H9 (cell line): Measurements from ENCODE around the gene NEGR1. TPM values are rescaled to one million over a fixed set of nuclear protein-coding genes. Genes with fewer than 3 reads are reported as not detected.

Source experiments
- DNase-seq: peaks from one replicate; pipeline ENCODE4 v3.0.0-alpha.2; 2017
- H2AFZ ChIP-seq: one replicate; pipeline ENCODE4 v1.6.1; 2013; ENCODE audit warnings: mild to moderate bottlenecking, low read length, control low read depth, moderate library complexity
- H2AK5ac ChIP-seq: 2 replicates; pipeline ENCODE4 v1.6.1; 2013; ENCODE audit warnings: low read length, control low read depth, mixed read lengths; ENCODE audit not compliant: insufficient read length
- H2BK120ac ChIP-seq: one replicate; pipeline ENCODE4 v1.6.1; 2013; ENCODE audit warnings: low read depth, mild to moderate bottlenecking, low read length, control low read depth, inconsistent platforms; ENCODE audit not compliant: poor library complexity, severe bottlenecking
- H2BK12ac ChIP-seq: 2 replicates; pipeline ENCODE4 v1.6.1; 2013; ENCODE audit warnings: low read length, control low read depth, mixed read lengths, low read depth; ENCODE audit not compliant: insufficient read length
- H2BK15ac ChIP-seq: 2 replicates; pipeline ENCODE4 v1.6.1; 2013; ENCODE audit warnings: low read depth, low read length, control low read depth
- H2BK20ac ChIP-seq: one replicate; pipeline ENCODE4 v1.6.1; 2013; ENCODE audit warnings: low read depth, mild to moderate bottlenecking, low read length, control low read depth, inconsistent platforms; ENCODE audit not compliant: poor library complexity, severe bottlenecking
- H2BK5ac ChIP-seq: 2 replicates; pipeline ENCODE4 v1.6.1; 2013; ENCODE audit warnings: low read length, control low read depth, mixed read lengths; ENCODE audit not compliant: insufficient read length
- H3K14ac ChIP-seq: 2 replicates; pipeline ENCODE4 v1.6.1; 2013; ENCODE audit warnings: low read length, control low read depth; ENCODE audit not compliant: insufficient read depth
- H3K18ac ChIP-seq: 2 replicates; pipeline ENCODE4 v1.6.1; 2013; ENCODE audit warnings: low read depth, mild to moderate bottlenecking, mixed read lengths, low read length, control low read depth; ENCODE audit not compliant: insufficient read length
- H3K23ac ChIP-seq: 2 replicates; pipeline ENCODE4 v1.6.1; 2013; ENCODE audit warnings: low read length, control low read depth, mixed read lengths, low read depth; ENCODE audit not compliant: insufficient read length
- H3K23me2 ChIP-seq: 2 replicates; pipeline ENCODE4 v1.6.1; 2013; ENCODE audit warnings: low read depth, mild to moderate bottlenecking, mixed read lengths, low read length, control low read depth; ENCODE audit not compliant: insufficient read length, poor library complexity, severe bottlenecking
- H3K27ac ChIP-seq: 2 replicates; pipeline ENCODE4 v1.5.1; 2013; ENCODE audit warnings: low read length, control low read depth, mixed read lengths, low read depth; ENCODE audit not compliant: insufficient read length
- H3K27me3 ChIP-seq: 2 replicates; pipeline ENCODE4 v1.6.1; 2013; ENCODE audit warnings: low read length, control low read depth, inconsistent platforms; ENCODE audit not compliant: insufficient read depth
- H3K4ac ChIP-seq: 2 replicates; pipeline ENCODE4 v1.6.1; 2013; ENCODE audit warnings: low read depth, mild to moderate bottlenecking, control low read depth, inconsistent platforms, low read length, moderate library complexity
- H3K4me1 ChIP-seq: 2 replicates; pipeline ENCODE4 v1.6.1; 2013; ENCODE audit warnings: low read length, control low read depth, inconsistent platforms; ENCODE audit not compliant: insufficient read depth
- H3K4me2 ChIP-seq: 2 replicates; pipeline ENCODE4 v1.6.1; 2013; ENCODE audit warnings: low read length, control low read depth, mixed read lengths; ENCODE audit not compliant: insufficient read length, insufficient read depth
- H3K56ac ChIP-seq: 2 replicates; pipeline ENCODE4 v1.6.1; 2013; ENCODE audit warnings: low read depth, mild to moderate bottlenecking, mixed read lengths, low read length, control low read depth; ENCODE audit not compliant: insufficient read length
- H3K79me1 ChIP-seq: 2 replicates; pipeline ENCODE4 v1.6.1; 2013; ENCODE audit warnings: low read depth, mild to moderate bottlenecking, moderate library complexity, low read length, control low read depth, inconsistent platforms; ENCODE audit not compliant: insufficient read depth, poor library complexity, severe bottlenecking
- H3K79me2 ChIP-seq: 2 replicates; pipeline ENCODE4 v1.6.1; 2013; ENCODE audit warnings: low read length, control low read depth, inconsistent platforms; ENCODE audit not compliant: insufficient read depth
- H3K9ac ChIP-seq: 2 replicates; pipeline ENCODE4 v1.6.1; 2013; ENCODE audit warnings: low read length, control low read depth, mixed read lengths; ENCODE audit not compliant: insufficient read length; ENCODE audit errors: extremely low read depth
- H3K9me3 ChIP-seq: one replicate; pipeline ENCODE4 v1.6.1; 2013; ENCODE audit warnings: low read depth, low read length, inconsistent platforms; ENCODE audit not compliant: control insufficient read depth
- H3T11ph ChIP-seq: one replicate; pipeline ENCODE4 v1.6.1; 2013; ENCODE audit warnings: mild to moderate bottlenecking, low read length, control low read depth, inconsistent platforms
- H4K20me1 ChIP-seq: one replicate; pipeline ENCODE4 v1.6.1; 2013; ENCODE audit not compliant: control insufficient read depth, insufficient read length, insufficient read depth
- H4K5ac ChIP-seq: 2 replicates; pipeline ENCODE4 v1.6.1; 2013; ENCODE audit warnings: low read depth, mild to moderate bottlenecking, mixed read lengths, low read length, control low read depth; ENCODE audit not compliant: insufficient read length
- H4K8ac ChIP-seq: replicated peaks from 2 replicates; pipeline ENCODE4 v1.6.1; 2013; ENCODE audit warnings: low read length, control low read depth, mixed read lengths, low read depth; ENCODE audit not compliant: insufficient read length
- H4K91ac ChIP-seq: 2 replicates; pipeline ENCODE4 v1.6.1; 2013; ENCODE audit warnings: low read depth, mild to moderate bottlenecking, moderate library complexity, mixed read lengths, low read length, control low read depth; ENCODE audit not compliant: insufficient read length
- H3K27ac Mint-ChIP-seq, 3 experiments: 2 replicates in 2 of 3; 3 replicates in 1 of 3; pipeline ENCODE4 v1.8.0; 2020 to 2021; ENCODE audit warnings: mixed read lengths in 3 of 3, mild to moderate bottlenecking in 1 of 3, moderate library complexity in 1 of 3
- H3K27me3 Mint-ChIP-seq: 2 replicates; pipeline ENCODE4 v1.8.0; 2021; ENCODE audit warnings: low read depth, mild to moderate bottlenecking, moderate library complexity, mixed read lengths
- H3K36me3 Mint-ChIP-seq, 3 experiments: 2 replicates in 2 of 3; 3 replicates in 1 of 3; pipeline ENCODE4 v1.8.0; 2020 to 2021; ENCODE audit warnings: low read depth in 3 of 3, mixed read lengths in 3 of 3; ENCODE audit not compliant: insufficient read depth in 1 of 3
- H3K4me1 Mint-ChIP-seq, 2 experiments: 2 replicates each; pipeline ENCODE4 v1.8.0; 2020; ENCODE audit warnings: mixed read lengths in 2 of 2
- H3K4me3 Mint-ChIP-seq, 2 experiments: 2 replicates in 1 of 2; 3 replicates in 1 of 2; pipeline ENCODE4 v1.8.0; 2020 to 2021; ENCODE audit warnings: mild to moderate bottlenecking in 2 of 2, mixed read lengths in 2 of 2, moderate library complexity in 1 of 2
- H3K9me3 Mint-ChIP-seq, 2 experiments: 2 replicates in 1 of 2; 3 replicates in 1 of 2; pipeline ENCODE4 v1.8.0; 2020; ENCODE audit warnings: mild to moderate bottlenecking in 2 of 2, mixed read lengths in 2 of 2, moderate library complexity in 1 of 2
- WGBS: extraction: QIAGEN DNeasy Blood & Tissue Kit; methylation state at CpG from one replicate; pipeline ENCODE4 v1.1.7; 2013; ENCODE audit warnings: missing lambda C conversion rate, low lambda C conversion rate, mixed read lengths; ENCODE audit not compliant: insufficient read length; ENCODE audit errors: extremely low coverage; 5-methylcytosine and 5-hydroxymethylcytosine counted together
- total RNA-seq: library from RNA; stranded (reverse); gene quantifications from 2 replicates; pipeline ENCODE4 v1.2.1, GENCODE V29; 2021
- TF ChIP-seq, protein P1 (sequence below): fragments of 200-600 bp; sonication (generic); conservative IDR thresholded peaks from 3 replicates; pipeline ENCODE4 v1.8.0; 2021; ENCODE audit warnings: antibody characterized with exemption, mild to moderate bottlenecking

The NEGR1 gene
- total RNA-seq, 1 experiment from 2014 or later: 0.13 TPM

DNA sequence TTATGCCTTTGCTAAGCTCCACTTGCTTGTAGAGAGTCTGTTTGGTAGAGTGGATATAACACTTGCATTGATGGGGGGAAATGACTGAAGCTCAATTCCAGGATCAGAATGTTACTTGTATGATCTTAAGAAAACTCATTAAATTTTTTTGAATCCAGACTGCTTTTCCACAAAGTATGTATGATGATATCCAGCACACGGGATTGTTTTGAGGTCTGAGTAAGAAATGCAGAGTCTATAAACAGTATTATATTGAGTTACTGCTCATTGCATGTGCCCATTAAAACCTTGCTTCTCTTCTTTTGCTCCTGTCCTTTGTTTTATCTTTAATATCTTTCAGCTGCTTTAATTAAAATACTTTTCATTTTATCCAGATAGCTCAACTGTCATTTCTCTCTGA lies 631.1 kb downstream of the NEGR1 start:
- Histone ChIP-seq H3K4me1 (no peaks in the 10 kb centered on the region), H3K14ac (no peak overlapping the region), H3K27ac (no peak overlapping the region), H3K4me2 (no peak overlapping the region), H2BK12ac (no peak overlapping the region), H4K8ac (no peak overlapping the region), H3K9me3 (no peaks in the 10 kb centered on the region), H3T11ph (no peak overlapping the region), H2BK15ac (no peak overlapping the region), H3K18ac (no peak overlapping the region), H3K79me2 (no peaks in the 10 kb centered on the region), H3K9ac (no peak overlapping the region), H2BK120ac (no peak overlapping the region), H3K27me3 (no peaks in the 10 kb centered on the region), H4K20me1 (no peaks in the 10 kb centered on the region), H3K56ac (no peak overlapping the region), H2AFZ (no peak overlapping the region), H3K4ac (no peak overlapping the region), H4K91ac (no peak overlapping the region), H3K23ac (no peak overlapping the region), H2BK5ac (no peak overlapping the region), H2AK5ac (no peak overlapping the region), H3K79me1 (no peaks in the 10 kb centered on the region), H3K23me2 (no peaks in the 10 kb centered on the region), H2BK20ac (no peak overlapping the region), H4K5ac (no peak overlapping the region)
- H3K4me1 Mint-ChIP-seq: no peaks in the 10 kb centered on the region
- no peaks in the 10 kb centered on the region for H3K9me3 Mint-ChIP-seq
- no peak overlapping the region; a peak in 1 of 7 replicates for H3K27ac Mint-ChIP-seq
- no peak overlapping the region for H3K4me3 Mint-ChIP-seq
- no CpG with 5 or more reads among the region's 1 CpG for WGBS
- H3K27me3 Mint-ChIP-seq: no peaks in the 10 kb centered on the region
- no peak for DNase-seq
- H3K36me3 Mint-ChIP-seq: no peaks in the 10 kb centered on the region
- TF ChIP-seq, protein P1, sequence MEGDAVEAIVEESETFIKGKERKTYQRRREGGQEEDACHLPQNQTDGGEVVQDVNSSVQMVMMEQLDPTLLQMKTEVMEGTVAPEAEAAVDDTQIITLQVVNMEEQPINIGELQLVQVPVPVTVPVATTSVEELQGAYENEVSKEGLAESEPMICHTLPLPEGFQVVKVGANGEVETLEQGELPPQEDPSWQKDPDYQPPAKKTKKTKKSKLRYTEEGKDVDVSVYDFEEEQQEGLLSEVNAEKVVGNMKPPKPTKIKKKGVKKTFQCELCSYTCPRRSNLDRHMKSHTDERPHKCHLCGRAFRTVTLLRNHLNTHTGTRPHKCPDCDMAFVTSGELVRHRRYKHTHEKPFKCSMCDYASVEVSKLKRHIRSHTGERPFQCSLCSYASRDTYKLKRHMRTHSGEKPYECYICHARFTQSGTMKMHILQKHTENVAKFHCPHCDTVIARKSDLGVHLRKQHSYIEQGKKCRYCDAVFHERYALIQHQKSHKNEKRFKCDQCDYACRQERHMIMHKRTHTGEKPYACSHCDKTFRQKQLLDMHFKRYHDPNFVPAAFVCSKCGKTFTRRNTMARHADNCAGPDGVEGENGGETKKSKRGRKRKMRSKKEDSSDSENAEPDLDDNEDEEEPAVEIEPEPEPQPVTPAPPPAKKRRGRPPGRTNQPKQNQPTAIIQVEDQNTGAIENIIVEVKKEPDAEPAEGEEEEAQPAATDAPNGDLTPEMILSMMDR: no peak
